Fibroblast of lung (primary cell): ENCODE results near the gene BAIAP2. TPM values are rescaled to one million over a fixed set of nuclear protein-coding genes. Genes with fewer than 3 reads are reported as not detected.
"Not testable (repeated sequence)": the region's sequence is repeated elsewhere in the genome, so short reads cannot be mapped to it uniquely, and the experiment has no call there.

Experiments
- DNase-seq, 2 donors: peaks; one replicate each; pipeline versions ENCODE4 v3.0.0 to v3.0.0-alpha.2; 2010; ENCODE audit warnings: low read depth in 2 of 2
- H2AFZ ChIP-seq: 2 replicates; pipeline ENCODE4 v1.5.1; 2012; ENCODE audit warnings: low read length, control low read depth, inconsistent platforms
- H3K27ac ChIP-seq: 2 replicates; pipeline ENCODE4 v1.5.1; 2011; ENCODE audit warnings: low read length, control low read depth; ENCODE audit not compliant: insufficient read depth
- H3K27me3 ChIP-seq: 2 replicates; pipeline ENCODE4 v1.5.1; 2011; ENCODE audit warnings: mild to moderate bottlenecking, low read length; ENCODE audit not compliant: control insufficient read depth, insufficient read depth
- H3K36me3 ChIP-seq: 2 replicates; pipeline ENCODE4 v1.5.1; 2011; ENCODE audit warnings: low read length; ENCODE audit not compliant: control insufficient read depth, insufficient read depth
- H3K4me1 ChIP-seq: 2 replicates; pipeline ENCODE4 v1.5.1; 2011; ENCODE audit warnings: low read length; ENCODE audit not compliant: control insufficient read depth, insufficient read depth; ENCODE audit errors: extremely low read depth
- H3K4me2 ChIP-seq: 2 replicates; pipeline ENCODE4 v1.5.1; 2011; ENCODE audit warnings: low read length, control low read depth; ENCODE audit not compliant: insufficient read depth; ENCODE audit errors: extremely low read depth
- H3K4me3 ChIP-seq, 4 experiments: fragments of 200-600 bp in 1 of 4; sonication (generic) in 1 of 4; replicated peaks in 1 of 4; 2 replicates each; pipeline ENCODE4 v1.5.1; 2011 to 2016; ENCODE audit warnings: low read length in 4 of 4, low read depth in 3 of 4, mild to moderate bottlenecking in 3 of 4, control low read depth in 2 of 4, inconsistent platforms in 1 of 4, mixed read lengths in 1 of 4; ENCODE audit not compliant: insufficient read depth in 1 of 4; ENCODE audit errors: control extremely low read depth in 1 of 4
- H3K79me2 ChIP-seq: 2 replicates; pipeline ENCODE4 v1.5.1; 2012; ENCODE audit warnings: mild to moderate bottlenecking, low read length, inconsistent platforms; ENCODE audit not compliant: control insufficient read depth, insufficient read depth
- H3K9ac ChIP-seq: 2 replicates; pipeline ENCODE4 v1.5.1; 2011; ENCODE audit warnings: mild to moderate bottlenecking, low read length, control low read depth; ENCODE audit not compliant: insufficient read depth
- H3K9me3 ChIP-seq: 2 replicates; pipeline ENCODE4 v1.5.1; 2012; ENCODE audit warnings: low read depth, low read length; ENCODE audit not compliant: control insufficient read depth, insufficient read depth
- H4K20me1 ChIP-seq: 2 replicates; pipeline ENCODE4 v1.5.1; 2011; ENCODE audit warnings: low read length; ENCODE audit not compliant: control insufficient read depth, insufficient read depth; ENCODE audit errors: extremely low read depth
- CTCF ChIP-seq, 2 donors: IDR thresholded peaks in 1 of 2; conservative IDR thresholded peaks in 1 of 2; 1 replicate in 1 of 2; 2 replicates in 1 of 2; pipeline ENCODE4 v1.5.1; 2011 to 2012; ENCODE audit warnings: low read length in 2 of 2, control low read depth in 1 of 2, inconsistent platforms in 1 of 2, low read depth in 1 of 2, mild to moderate bottlenecking in 1 of 2
- EZH2 ChIP-seq: IDR thresholded peaks from 2 replicates; pipeline ENCODE4 v1.5.1; 2012; ENCODE audit warnings: low read length, control low read depth, mild to moderate bottlenecking; ENCODE audit errors: missing control alignments
- polyA plus RNA-seq, 2 donors: library from polyadenylated mRNA; depleted of rRNA in 1 of 2; stranded (reverse) in 1 of 2; unstranded in 1 of 2; fragments of >200 nt; gene quantifications; 2 replicates each; pipeline ENCODE4 v1.2.1, GENCODE V29; 2011 to 2012; ENCODE audit warnings: missing spikeins in 1 of 2
- total RNA-seq: library from RNA; depleted of rRNA; stranded (reverse); fragments of >200 nt; gene quantifications from 2 replicates; pipeline ENCODE4 v1.2.1, GENCODE V29; 2014

The BAIAP2 gene
- total and polyA plus RNA-seq, 2 donors (not counting 1 experiment from before 2014, with no cell fraction given): 6.0 to 13.4 TPM

GRCh38 chr17:81013642-81014041 lies 21.3 kb upstream of the BAIAP2 start:
- Histone ChIP-seq H3K4me2 (no peak overlapping the region), H3K9me3 (no peaks in the 10 kb centered on the region), H4K20me1 (no peaks in the 10 kb centered on the region), H2AFZ (no peak overlapping the region), H3K79me2 (no peaks in the 10 kb centered on the region), H3K27me3 (no peaks in the 10 kb centered on the region), H3K9ac (no peak overlapping the region), H3K36me3 (no peaks in the 10 kb centered on the region), H3K27ac (no peak overlapping the region), H3K4me1 (peaks cover 7% of the 10 kb centered on the region), H3K4me3 (no peak overlapping the region)
- no peak for DNase-seq
- no peak for TF ChIP-seq EZH2
- TF ChIP-seq CTCF (conservative IDR thresholded peaks at IDR 0.05 in 1 of 2, IDR thresholded peaks at IDR 0.05 in 1 of 2; ENCODE audit: low read depth in 1 of 2, low read length in 2 of 2): no peak

- H3K27me3 ChIP-seq: no peaks in the 10 kb centered on the region
- H3K9ac ChIP-seq: no peak overlapping the region
- H3K4me3 ChIP-seq: no peak overlapping the region
- no peaks in the 10 kb centered on the region for H3K9me3 ChIP-seq
- no peaks in the 10 kb centered on the region for H3K79me2 ChIP-seq
- H2AFZ ChIP-seq: no peak overlapping the region
- H3K4me1 ChIP-seq: peaks cover 7% of the 10 kb centered on the region
- DNase-seq: no peak
- H3K4me2 ChIP-seq: no peak overlapping the region
- H3K36me3 ChIP-seq: no peaks in the 10 kb centered on the region
- H4K20me1 ChIP-seq: no peaks in the 10 kb centered on the region
- H3K27ac ChIP-seq: no peak overlapping the region
- TF ChIP-seq CTCF (conservative IDR thresholded peaks at IDR 0.05 in 1 of 2, IDR thresholded peaks at IDR 0.05 in 1 of 2; ENCODE audit: low read depth in 1 of 2, low read length in 2 of 2) (no peak), EZH2 (no peak)
These were observed 19.8 kb upstream of the BAIAP2 start for GRCh38 chr17:81015136-81015535.

DNA sequence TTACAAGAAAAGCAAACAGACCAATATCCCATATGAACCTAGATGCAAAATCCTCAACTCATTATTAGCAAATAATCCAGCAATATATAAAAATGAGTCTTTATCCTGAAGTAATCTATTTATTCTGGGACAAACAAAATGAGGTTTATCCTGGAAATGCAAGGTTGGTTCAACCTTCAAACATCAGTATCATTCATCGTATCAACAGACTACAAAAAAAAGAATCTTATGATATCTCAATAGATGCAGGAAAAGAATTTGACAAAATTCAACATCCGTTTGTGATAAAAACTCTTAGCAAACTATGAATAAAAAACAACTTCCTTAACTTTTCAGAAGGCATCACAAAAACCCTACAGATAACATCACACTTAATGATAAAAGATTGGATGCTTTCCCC lies 18.4 kb upstream of the BAIAP2 start:
- Histone ChIP-seq H3K4me2 (no peak overlapping the region), H3K27me3 (no peaks in the 10 kb centered on the region), H3K79me2 (no peaks in the 10 kb centered on the region), H3K4me1 (peaks cover 7% of the 10 kb centered on the region), H3K36me3 (no peaks in the 10 kb centered on the region), H3K9ac (no peak overlapping the region), H3K9me3 (no peaks in the 10 kb centered on the region), H2AFZ (no peak overlapping the region), H3K4me3 (no peak overlapping the region), H4K20me1 (no peaks in the 10 kb centered on the region), H3K27ac (no peak overlapping the region)
- TF ChIP-seq CTCF (conservative IDR thresholded peaks at IDR 0.05 in 1 of 2, IDR thresholded peaks at IDR 0.05 in 1 of 2; ENCODE audit: low read depth in 1 of 2, low read length in 2 of 2): no peak
- TF ChIP-seq EZH2: no peak
- DNase-seq: no peak

DNA sequence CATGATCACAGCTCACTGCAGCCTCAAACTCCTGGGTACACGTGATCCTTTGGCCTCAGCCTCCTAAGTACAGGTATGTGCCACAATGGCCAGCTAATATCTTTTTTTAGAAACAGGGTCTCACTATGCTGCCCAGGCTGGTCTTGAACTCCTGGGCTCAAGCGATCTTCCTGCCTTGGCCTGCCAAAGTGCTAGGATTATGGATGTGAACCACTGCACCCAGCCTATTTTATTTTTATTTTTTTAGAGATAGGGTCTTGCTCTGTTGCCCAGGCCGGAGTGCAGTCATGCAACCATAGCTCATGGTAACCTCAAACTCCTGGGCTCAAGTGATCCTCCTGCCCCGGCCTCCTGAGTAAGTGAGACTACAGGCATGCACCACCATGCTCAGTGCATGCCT lies 17.6 kb upstream of the BAIAP2 start:
- not testable (repeated sequence) for H3K4me2 ChIP-seq, H3K9me3 ChIP-seq

More for the DNA sequence above, 17.6 kb upstream of the BAIAP2 start:
- not testable (repeated sequence) for H3K79me2 ChIP-seq, H2AFZ ChIP-seq, H3K4me3 ChIP-seq, H3K4me1 ChIP-seq, H4K20me1 ChIP-seq, H3K36me3 ChIP-seq, DNase-seq, H3K27me3 ChIP-seq, H3K9ac ChIP-seq, H3K27ac ChIP-seq
